B cell (primary cell): ENCODE data around the gene NRAP.

Experiments
- CTCF ChIP-seq: fragments of 200-600 bp; IDR thresholded peaks from one replicate; pipeline ENCODE4 v1.8.0; 2022; ENCODE audit warnings: antibody characterized with exemption, mild to moderate bottlenecking
- EZH2 ChIP-seq: IDR thresholded peaks from 2 replicates; pipeline ENCODE4 v1.6.1; 2012; ENCODE audit warnings: borderline replicate concordance, low read depth, mild to moderate bottlenecking, moderate library complexity, low read length; ENCODE audit not compliant: insufficient read depth, poor library complexity, severe bottlenecking

- TF ChIP-seq CTCF (no peak), EZH2 (no peak)
Observed at GRCh38 chr10:113709221-113709838, 45.5 kb upstream of the NRAP start.
